HL-60/S4 treated with retinoic acid at 250 ng/mL for 4 days and 3 days (cell line): ENCODE results near the gene NEB.
"Not testable (repeated sequence)": the region's sequence is repeated elsewhere in the genome, so short reads cannot be mapped to it uniquely, and the experiment has no call there.

ENCODE experiments used
- in situ Hi-C: fragments of 300-500 bp; cut with MboI; formaldehyde crosslinking; loops from 2 replicates; pipeline ENCODE4 v1.7.0; 2022; ENCODE audit warnings: low sequenced_read_pairs

The NEB gene

DNA sequence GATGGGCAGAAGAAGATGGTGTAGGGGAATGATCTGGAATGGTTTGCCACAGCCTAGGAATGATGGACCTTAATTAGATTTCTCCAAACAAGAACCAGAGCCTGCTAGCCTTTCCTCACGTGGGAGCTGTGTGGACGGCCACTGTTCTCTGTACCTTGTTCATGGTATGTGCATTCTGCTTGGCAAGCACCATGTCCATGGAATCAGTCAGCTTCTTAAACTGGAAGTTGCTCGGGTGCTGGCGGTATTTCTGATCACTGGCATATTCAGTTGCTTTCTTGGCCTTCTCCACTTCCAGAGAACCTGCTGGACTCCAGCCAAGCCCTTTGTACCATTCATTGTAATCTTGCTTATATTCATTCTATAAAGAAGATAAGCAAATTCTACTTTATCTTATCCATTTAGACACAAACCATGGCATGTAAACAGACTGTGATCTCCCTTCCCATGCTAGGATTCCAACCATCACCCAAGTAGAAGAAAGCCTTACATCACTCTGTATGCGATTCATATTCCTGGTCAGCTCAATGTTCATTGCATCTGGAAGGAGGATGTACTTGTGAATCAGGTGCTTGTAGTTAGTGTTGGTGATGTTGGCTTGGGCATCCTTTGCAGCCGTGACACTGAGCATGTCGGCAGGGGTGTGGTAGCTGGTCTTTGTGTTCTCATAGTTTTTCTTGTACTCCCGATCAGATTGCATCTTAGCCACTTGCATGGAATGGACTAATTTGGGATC is 78.4 kb downstream of the NEB start:
- in situ Hi-C loops = no loop called here

DNA sequence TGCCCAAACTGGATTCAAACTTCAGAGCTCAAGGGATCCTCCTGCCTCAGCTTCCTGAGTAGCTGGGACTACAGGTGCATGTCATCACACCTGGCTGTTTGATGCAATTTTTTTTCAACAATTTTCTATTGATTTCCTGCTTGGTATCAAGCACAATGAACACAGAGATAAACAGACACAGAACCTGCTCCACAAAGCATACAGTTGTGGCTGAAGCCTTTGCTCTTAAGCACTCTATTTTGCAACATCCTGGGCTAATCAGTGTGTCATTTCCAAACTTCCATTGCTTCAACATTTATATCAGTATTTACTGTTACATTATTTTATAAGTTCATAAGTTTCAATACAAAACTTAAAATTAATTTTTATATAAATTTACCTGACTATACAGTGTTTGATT is 79.4 kb downstream of the NEB start:
- in situ Hi-C loops = no loop called here

DNA sequence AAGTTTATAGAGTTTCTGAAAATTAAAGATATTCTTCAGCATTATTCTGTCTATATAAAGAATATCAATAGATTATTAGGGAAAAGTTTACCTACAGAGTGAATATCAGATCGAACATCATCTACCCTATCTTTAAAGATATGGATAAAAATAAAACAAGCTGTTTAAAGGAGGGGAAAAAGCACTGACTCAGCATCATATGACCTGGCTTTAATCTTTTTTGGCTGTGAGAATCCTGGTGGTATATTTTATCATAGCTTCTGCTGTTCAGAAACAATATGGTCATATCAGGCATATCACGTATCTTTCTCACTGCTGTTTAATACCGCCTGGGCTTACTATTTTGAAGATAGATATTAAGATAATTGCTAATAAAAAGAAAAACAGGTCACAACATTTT is 80.2 kb downstream of the NEB start:
- in situ Hi-C loops = no loop called here

DNA sequence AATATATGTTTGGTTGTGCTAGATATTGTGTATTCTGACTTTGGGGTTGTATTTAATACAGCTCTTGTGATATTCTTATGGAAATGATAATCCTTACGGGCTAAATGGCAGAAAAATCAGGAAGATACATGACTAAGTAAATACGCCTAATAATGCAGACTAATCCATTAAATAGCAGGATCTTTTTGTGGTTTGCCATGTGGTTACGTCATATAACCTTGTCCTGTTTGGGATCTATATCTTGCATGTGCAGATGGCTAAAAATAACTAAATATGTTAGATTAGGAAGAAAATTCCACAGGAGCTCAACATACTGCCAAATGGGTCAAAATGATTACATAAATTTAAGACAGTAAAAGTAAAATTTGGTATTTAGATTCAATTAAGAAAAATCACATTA is 83.0 kb downstream of the NEB start:
- in situ Hi-C loops = no loop called here

DNA sequence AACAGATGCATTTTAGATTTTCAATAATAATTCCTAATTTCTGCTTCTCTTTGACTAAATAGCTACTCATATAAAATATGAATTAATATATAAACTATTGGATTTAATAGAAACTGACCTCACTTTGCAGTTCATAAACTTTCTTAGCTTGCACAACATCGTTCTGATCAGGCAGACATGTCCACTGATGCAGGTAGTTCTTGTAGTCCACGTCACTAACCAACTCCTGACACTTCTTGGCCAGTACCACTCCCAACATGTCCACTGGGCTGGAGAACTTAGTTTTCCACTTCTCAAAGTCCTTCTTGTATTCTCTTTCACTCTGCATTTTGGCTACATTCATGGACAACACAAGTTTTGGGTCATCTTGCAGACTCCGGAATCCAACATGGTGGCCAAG is 83.8 kb downstream of the NEB start:
- in situ Hi-C loops = no loop called here

DNA sequence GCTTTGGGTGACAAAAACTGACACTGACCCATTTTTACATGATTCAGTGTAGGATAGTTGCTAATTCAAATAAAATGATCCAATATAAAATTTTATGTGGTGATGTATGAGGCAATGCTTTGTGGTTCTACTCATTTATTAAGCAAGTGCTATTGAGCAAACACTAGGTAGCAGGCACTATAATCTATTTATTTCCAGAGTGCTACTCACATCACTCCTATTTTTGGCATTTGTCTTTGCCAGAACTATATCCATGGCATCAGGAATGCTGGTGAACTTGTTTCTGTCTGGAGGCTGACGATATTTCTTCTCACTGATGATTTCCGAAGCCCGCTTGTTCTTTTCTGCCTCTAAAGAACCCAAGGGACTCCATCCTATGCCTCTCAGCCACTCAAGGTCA is 84.3 kb downstream of the NEB start:
- in situ Hi-C loops = no loop called here

DNA sequence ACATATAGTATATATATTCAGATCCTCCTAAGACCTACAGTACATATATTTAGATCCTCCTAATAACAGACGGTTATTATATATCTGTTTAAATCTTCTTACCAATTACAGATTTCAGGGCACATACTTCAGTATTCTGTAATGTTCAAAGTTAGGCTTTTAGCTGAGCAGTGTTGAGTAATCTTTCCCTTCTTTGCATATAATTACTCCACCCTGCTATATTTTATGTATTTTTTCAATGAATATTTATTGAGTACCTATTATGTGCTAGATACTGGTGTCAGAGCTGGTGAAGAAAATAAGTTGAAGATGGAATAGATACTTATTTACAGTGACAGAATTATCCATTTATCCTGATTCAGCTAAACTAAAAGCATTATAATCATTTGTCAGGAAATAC is 84.9 kb downstream of the NEB start:
- in situ Hi-C loops = no loop called here

DNA sequence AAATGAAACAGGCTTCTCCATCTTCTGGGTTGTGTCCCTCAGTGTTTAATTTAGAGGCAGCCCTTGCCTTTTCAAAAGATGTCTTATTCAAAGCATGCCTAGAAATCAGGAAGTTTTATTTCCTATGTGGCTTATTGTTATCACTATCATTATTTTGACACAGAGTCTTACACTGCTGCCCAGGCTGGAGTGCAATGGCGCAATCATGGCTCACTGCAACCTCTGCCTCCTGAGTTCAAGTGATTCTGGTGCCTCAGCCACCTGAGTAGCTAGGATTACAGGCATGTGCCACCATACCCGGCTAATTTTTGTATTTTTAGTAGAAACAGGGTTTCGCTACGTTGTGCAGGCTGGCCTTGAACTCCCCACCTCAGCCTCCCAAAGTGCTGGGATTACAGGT is 87.8 kb downstream of the NEB start:
- in situ Hi-C loops = not testable (repeated sequence)

DNA sequence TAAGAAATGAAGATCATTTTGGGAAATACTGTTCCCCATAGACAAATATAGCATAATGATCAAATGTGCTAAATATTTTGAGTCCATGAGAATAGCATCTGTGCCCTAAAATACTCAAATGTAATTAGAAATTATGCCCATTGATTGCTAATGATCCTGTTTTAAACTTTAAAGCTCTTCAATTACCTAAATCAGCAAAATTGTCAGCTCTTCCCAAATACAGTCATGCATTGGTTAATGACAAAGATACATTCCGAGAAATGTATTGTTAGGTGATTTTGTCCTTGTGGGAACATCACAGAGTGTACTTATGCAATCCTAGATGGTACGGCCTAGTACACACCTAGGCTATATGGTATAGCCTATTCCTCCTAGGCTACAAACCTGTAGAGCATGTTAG is 89.7 kb downstream of the NEB start:
- in situ Hi-C loops = no loop called here

DNA sequence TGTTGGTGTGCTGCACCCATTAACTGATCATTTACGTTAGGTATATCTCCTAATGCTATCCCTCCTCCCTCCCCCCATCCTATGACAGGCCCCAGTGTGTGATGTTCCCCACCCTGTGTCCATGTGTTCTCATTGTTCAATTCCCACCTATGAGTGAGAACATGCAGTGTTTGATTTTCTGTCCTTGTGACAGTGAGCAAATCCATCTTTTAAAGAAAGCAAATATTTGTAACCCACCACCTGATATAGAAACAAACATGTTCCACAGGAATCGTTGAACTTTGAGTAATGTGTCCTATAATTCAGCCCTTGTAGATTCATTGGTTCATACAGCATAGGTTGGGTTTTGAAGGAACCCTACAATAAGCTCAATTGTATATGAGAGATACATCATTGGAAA is 92.4 kb downstream of the NEB start:
- in situ Hi-C loops = not testable (repeated sequence)

DNA sequence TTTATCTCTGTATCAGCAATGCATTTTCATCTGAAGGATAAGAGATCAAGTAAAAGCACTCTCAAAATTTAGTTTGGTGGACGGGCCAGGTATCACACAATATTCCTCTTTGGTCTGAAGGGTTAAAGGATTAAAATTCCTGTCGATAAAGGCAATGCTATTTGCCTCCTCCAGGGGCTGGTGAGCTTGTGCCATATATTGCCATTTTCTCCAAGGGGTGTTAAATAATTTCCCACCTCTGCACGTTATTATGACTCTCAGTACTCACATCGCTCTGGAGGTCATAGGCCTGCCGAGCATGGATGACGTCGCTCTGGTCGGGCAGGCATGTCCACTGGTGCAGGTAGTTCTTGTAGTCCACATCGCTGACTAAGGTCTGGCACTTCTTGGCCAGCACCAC is 94.2 kb downstream of the NEB start:
- in situ Hi-C loops = no loop called here

DNA sequence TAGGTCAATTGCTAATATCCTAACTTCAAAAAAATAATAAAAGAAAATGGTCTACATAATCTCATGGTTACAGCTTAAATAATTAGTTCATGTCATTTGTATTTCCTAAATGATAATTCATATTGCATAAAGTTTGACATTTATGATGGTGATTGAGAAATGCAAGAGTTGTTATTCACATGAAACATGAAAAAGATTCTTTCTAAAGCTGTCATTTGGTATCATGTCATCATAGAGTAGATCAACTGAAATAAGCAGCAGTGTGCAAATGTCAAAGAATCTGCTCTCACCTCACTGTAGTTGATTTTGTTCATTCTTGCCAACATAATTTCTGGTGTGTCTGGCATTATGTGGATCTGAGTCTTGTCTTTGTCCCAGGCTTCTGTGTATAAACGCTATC is 95.3 kb downstream of the NEB start:
- in situ Hi-C loops = no loop called here

DNA sequence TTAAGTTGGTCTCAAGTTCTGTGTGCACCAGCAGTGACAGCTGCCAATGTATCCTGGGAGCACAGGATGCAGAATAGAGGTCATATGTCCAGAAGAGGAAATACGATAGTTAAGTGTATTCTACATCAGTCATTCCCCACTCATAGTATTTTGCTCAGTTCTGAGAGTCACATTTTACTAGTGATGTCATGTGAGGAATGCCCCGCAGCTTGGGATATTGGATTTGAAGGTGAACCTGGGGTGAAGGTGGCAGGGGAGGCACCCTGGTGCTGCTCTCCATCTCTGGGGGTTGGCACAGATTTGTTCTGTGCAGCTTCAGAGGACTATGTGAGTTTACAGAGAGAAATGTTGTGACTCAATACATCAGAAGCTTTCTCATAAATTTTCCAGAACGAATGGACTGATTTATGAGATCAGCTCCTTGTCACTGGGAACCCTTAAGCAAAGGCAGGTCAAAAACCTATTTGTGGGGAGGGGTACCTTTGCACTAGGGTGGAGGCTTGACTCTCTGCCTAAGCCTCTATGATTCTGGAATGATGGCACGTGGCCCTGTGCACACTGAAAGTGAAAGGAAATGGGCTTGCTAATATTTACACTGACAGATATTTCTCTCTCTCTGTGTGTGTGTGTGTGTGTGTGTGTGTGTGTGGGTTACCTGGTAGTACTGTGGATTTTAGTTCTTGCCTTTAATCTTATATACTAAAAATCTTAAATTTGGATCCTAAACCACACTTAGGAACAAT is 95.9 kb downstream of the NEB start:
- in situ Hi-C loops = no loop called here

DNA sequence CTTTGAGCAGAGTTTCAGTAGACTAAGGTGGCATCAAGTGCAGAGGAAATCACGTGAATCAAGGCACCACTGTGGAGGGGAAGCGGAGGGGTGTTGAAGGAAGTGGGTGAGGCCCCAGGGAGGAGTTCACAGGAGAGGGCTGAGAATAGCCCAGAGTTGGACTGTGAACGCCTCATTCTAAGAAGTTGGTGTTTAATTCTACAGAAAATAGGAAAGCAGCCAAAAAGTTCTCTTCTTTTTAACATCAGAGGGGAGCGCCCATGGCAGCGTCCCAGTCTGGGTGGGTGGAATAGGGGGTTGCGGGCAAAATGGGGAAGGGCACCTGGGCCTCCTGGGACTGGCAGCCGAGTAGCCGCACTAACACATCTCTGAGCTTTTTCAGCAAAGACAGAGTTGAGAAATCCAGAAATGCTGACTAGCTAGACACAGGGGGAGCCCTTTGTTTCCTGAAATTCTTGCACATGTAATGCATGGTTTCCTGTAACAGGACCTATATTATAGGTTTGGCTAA is 97.0 kb downstream of the NEB start:
- in situ Hi-C loops = no loop called here

DNA sequence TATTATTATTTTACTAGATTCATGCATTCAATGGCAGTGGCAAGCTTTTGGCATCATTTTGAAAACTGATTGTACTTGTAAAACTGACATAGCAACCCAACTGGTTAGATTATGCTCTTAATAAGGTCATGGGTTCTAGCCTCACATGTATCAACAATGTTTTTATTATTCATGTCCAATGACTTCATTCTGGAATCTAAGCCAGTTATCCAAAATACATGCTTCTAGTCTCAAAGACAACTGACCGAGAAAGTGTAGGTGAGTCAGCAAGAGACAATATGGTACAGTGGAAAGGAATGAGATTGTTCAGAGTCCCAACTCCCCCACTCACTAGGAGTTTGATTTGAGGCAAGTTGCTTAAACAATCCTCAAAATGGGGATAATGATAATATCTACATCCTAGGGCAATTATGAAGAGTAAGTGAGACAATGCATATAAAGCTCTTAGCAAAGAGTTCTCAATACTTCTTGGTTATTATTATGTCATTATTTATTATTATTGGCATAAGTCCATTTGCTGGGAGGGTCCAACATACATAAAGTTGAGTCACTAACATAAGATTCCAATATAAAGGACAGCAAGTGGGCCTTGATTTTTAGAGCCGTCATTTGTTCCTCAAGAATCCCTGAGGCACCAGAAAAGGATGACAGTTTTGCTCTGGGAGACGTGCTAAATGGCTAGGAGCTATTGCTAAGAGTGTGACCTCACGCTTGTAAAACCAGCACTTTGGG is 99.4 kb downstream of the NEB start:
- in situ Hi-C loops = no loop called here

DNA sequence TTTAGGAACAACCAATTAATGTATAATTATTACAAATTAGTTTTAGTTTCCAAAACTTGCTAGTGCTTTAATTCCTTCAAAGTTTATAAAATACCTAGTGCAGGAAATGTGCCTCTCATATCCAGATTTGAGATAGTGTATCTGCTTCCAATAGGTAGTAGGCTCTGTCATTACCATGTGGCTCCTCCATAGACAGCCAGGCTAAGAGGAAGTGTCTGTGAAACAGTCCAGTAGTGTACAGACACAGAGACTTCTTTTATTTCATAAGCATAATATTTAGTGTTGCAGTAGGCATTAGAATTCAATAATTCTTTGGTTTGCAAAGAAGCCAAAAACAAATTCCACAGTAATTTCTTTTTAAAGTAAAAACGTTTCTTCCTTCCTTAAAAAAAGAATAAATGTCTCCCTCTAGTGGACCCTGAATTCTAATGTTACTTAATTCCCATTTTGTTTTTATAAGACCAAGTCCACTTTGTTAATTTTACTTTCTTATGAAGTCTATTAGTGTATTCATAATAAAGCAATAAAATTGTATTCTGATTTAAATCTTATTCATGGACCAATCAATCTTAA is 101.2 kb downstream of the NEB start:
- in situ Hi-C loops = no loop called here

DNA sequence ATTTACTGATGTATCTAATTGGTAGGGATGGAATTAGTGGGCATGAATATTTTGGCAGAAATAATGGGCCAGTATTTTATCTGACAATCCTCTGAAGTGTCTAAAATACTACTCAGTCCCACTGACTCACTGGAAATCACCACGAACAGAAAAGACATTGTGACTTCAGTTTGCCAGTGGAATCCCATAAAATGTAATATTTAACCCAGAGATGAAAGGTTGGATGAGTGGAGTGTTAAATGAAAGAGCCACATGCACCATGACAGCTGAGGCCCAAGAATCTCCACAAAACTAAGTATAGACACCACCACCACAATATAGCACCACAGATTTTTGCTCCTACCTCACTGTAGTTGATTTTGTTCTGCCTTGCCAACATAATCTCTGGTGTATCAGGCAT is 103.9 kb downstream of the NEB start:
- in situ Hi-C loops = no loop called here

DNA sequence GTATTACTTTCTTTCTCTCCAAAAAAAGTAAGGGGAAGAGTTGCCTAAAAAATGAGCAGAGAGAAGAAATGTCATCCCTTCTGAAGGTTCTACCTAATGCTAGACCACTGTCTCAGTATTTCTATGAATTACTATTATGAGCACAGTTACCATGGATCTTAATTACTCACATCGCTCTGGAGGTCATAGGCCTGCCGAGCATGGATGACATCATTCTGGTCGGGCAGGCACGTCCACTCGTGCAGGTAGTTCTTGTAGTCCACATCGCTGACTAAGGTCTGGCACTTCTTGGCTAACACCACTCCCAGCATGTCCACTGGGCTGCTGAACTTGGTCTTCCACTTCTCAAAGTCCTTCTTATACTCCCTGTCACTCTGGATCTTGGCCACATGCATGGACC is 106.9 kb downstream of the NEB start:
- in situ Hi-C loops = no loop called here

DNA sequence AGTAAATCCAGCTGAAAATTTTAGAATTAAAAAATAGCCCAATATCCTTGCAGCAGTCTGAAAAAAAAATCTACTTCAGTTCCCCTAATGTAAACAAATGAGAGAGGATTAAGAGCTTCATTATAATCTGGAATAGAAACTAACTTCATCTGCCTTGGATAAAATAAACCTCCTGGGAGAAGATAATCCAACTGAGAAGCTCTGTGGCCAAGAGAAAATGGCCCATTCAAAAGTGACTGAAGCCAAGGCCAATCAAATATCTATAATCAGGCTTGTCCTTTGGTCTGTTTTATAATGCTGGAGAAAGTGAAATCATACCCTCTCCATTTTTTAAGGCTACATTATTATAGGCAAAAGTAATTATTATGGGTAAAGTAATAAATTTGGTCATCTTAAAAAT is 110.0 kb downstream of the NEB start:
- in situ Hi-C loops = no loop called here

DNA sequence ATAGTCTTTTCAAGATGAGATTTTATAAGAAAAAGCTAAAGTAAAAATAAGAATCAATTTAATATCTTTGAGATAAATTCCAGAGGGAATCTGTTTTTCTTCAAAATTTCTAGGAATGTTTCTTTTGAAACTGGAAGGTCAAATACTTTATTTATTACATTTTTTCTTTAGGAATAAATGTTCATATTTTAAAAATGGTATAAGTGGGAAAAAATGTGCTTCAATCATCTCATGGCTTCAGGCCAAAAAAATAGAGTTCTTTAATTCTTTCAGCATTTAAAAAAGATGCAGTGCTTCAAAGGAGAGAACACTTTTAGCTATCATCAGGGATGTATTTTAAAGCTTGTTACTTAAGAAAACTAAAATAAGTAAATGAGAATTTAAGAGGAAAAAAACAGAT is 110.6 kb downstream of the NEB start:
- in situ Hi-C loops = no loop called here

DNA sequence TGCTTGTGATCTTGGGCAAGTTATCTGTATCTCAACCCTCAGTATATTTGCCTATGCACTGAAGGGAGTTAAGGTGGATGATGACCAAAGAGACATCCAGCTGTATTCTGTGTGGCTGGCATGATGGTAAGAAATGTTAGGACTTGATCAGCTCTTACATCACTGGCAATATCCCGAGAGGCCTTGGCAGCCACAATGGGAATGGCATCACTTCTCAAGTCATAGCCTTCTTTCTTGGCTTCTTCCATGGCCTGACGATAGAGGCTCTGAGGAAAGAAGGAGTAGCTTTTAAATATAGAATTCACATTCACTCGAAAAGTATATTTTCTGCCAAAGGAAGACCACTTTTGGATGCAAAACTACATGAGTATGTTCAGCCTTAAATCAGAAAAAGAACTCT is 113.5 kb downstream of the NEB start:
- in situ Hi-C loops = no loop called here
